PC-3 (cell line): ENCODE results near the gene ATF7.

Experiments
- EZH2 ChIP-seq: fragments of 300-600 bp; sonication (generic); IDR thresholded peaks from one replicate; pipeline ENCODE4 v1.6.1; 2017; ENCODE audit warnings: antibody characterized with exemption, mild to moderate bottlenecking, low read length; ENCODE audit not compliant: unreplicated experiment
- EZH2phosphoT487 ChIP-seq: fragments of 300-600 bp; sonication (generic); IDR thresholded peaks from 2 replicates; pipeline ENCODE4 v1.6.1; 2018; ENCODE audit warnings: mild to moderate bottlenecking, antibody characterized with exemption, low read length, borderline replicate concordance
- TF ChIP-seq, protein P1 (sequence below): fragments of 300-600 bp; sonication (generic); conservative IDR thresholded peaks from 2 replicates; pipeline ENCODE4 v1.5.1; 2017; ENCODE audit warnings: antibody characterized with exemption, low read depth, mild to moderate bottlenecking, low read length

DNA sequence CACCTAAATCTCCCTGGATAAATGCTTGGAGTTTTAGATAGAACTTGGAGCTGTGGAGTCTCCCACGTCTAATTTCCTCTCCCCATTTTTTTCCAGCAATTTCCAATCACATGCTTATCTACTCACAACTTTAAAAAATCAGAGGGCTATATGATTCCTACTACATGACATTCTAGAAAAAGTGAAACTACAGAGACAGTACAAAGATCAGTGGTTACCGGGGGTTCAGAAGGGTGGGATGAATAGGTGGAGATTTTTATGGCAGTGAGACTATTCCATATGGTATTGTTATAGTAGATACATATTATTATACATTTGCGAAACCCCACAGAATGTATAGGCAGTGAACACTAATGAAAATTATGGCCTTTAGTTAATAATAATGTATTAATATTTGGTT, 35.5 kb downstream of the ATF7 start:
- TF ChIP-seq, protein P1, sequence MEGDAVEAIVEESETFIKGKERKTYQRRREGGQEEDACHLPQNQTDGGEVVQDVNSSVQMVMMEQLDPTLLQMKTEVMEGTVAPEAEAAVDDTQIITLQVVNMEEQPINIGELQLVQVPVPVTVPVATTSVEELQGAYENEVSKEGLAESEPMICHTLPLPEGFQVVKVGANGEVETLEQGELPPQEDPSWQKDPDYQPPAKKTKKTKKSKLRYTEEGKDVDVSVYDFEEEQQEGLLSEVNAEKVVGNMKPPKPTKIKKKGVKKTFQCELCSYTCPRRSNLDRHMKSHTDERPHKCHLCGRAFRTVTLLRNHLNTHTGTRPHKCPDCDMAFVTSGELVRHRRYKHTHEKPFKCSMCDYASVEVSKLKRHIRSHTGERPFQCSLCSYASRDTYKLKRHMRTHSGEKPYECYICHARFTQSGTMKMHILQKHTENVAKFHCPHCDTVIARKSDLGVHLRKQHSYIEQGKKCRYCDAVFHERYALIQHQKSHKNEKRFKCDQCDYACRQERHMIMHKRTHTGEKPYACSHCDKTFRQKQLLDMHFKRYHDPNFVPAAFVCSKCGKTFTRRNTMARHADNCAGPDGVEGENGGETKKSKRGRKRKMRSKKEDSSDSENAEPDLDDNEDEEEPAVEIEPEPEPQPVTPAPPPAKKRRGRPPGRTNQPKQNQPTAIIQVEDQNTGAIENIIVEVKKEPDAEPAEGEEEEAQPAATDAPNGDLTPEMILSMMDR = no peak
- TF ChIP-seq EZH2 (no peak), EZH2phosphoT487 (no peak)
